Fibroblast of villous mesenchyme (primary cell): ENCODE measurements around the gene PSEN2. TPM values are rescaled to one million over a fixed set of nuclear protein-coding genes. Genes with fewer than 3 reads are reported as not detected.

Experiments used
- DNase-seq: peaks from one replicate; pipeline ENCODE4 v3.0.0-alpha.2; 2010; ENCODE audit warnings: low read depth
- H3K4me3 ChIP-seq: 2 replicates; pipeline ENCODE4 v1.5.1; 2011; ENCODE audit warnings: low read depth, mild to moderate bottlenecking, low read length
- CTCF ChIP-seq: IDR thresholded peaks from 2 replicates; pipeline ENCODE4 v1.5.1; 2012; ENCODE audit warnings: low read depth, mild to moderate bottlenecking, low read length; ENCODE audit not compliant: insufficient read depth
- total RNA-seq: library from RNA; depleted of rRNA; stranded (reverse); fragments of >200 nt; gene quantifications from 2 replicates; pipeline ENCODE4 v1.2.3, GENCODE V29; 2012

The PSEN2 gene
- total RNA-seq, 1 donor, result 16.0 TPM

- TF ChIP-seq CTCF, result no peak
- no peak overlapping the region for H3K4me3 ChIP-seq
Measured at GRCh38 chr1:226865590-226865989, 4.8 kb upstream of the PSEN2 start.

GRCh38 chr1:226867461-226868054 lies 2.9 kb upstream of the PSEN2 start:
- no peak overlapping the region for H3K4me3 ChIP-seq
- DNase-seq, result no peak
- TF ChIP-seq CTCF, result no peak

More at GRCh38 chr1:226865590-226865989, 4.8 kb upstream of the PSEN2 start:
- DNase-seq, result no peak

- no peak for DNase-seq
- TF ChIP-seq CTCF, result no peak
- no peak overlapping the region for H3K4me3 ChIP-seq
Measured at GRCh38 chr1:226868726-226869125, 1.7 kb upstream of the PSEN2 start.

- no peak for DNase-seq
- TF ChIP-seq CTCF, result no peak
- H3K4me3 ChIP-seq, result peak overlapping the region; percentile 64
Measured at GRCh38 chr1:226870026-226870400, 403 bp upstream of the PSEN2 start.

GRCh38 chr1:226871636-226872327 lies 1.4 kb downstream of the PSEN2 start:
- TF ChIP-seq CTCF, result no peak
- H3K4me3 ChIP-seq, result no peak overlapping the region
- no peak for DNase-seq

GRCh38 chr1:226872437-226872836 lies 2.0 kb downstream of the PSEN2 start:
- H3K4me3 ChIP-seq, result no peak overlapping the region
- TF ChIP-seq CTCF, result no peak
- DNase-seq, result peak; percentile 62
